Measurements from ENCODE around the gene RAET1L.
"Not testable (repeated sequence)": the region's sequence is repeated elsewhere in the genome, so short reads cannot be mapped to it uniquely, and the experiment has no call there.

RAET1L gene

DNA sequence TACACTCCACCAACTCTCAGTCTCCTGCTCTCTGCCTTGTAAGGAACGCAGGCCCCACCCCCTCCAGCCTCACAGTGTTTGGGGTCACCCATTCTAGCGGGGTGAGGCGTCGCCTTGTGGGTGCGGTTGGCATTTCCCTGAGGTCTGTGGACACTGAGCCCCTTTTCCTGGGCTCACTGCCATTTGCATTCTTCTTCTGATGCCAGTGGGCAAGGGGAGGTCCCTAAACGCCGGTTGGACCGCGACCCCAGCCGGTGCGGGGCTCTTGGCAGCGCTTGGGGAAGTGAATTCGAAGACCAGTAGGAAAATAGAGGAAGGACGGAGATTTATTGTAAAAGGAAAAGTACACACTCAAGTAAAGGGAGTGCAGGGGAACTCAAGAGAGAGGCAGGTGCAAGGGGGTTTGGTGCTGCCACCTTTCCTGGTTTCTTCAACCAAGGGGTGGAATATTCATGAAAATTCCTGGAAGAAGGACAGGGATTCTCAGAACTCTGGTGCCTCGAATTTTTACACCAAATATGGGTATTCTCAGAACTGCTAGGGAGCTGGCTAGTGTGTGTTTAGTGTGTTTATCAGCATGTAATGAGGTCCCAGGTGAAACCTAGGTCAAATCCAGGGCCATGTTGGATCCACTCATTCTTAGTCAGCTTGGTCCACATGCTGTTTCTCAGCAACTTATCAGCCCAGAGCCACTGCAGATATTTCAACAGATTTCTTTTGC, 9.9 kb downstream of the RAET1L start:
- not testable (repeated sequence) for DNase-seq

DNA sequence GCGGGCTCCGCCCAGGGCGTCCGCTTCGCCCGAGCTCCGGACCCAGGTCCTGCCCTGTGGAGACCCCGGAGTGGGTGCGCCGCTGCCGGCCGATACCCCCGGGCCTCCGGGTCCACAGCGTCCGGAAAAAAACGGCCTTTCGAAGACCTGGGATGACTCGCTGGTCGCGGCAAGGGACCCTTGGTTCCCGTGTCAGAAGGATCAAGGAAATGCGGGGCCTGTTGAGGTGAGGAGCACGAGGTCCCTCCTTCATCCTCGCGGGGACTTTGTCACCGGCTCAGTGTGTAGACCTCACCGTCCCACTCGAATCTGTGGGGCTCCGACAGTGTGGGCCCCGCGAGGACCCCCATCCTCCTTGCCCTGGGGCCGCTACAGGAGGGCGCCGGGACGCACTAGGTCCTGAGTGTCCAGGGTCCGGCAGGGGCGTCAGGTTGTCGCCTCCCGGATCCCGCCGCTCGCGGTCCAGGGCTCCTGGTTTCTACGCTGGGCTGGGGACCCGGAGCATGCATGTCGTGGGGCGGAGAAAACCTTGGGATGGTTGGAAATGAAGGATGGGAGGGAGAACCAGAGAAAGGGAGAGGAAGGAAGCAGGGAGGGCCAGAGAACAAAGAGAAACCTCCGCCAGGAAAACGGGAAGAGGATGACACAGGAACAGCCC, 10.6 kb downstream of the RAET1L start:
- DNase-seq: not testable (repeated sequence)

DNA sequence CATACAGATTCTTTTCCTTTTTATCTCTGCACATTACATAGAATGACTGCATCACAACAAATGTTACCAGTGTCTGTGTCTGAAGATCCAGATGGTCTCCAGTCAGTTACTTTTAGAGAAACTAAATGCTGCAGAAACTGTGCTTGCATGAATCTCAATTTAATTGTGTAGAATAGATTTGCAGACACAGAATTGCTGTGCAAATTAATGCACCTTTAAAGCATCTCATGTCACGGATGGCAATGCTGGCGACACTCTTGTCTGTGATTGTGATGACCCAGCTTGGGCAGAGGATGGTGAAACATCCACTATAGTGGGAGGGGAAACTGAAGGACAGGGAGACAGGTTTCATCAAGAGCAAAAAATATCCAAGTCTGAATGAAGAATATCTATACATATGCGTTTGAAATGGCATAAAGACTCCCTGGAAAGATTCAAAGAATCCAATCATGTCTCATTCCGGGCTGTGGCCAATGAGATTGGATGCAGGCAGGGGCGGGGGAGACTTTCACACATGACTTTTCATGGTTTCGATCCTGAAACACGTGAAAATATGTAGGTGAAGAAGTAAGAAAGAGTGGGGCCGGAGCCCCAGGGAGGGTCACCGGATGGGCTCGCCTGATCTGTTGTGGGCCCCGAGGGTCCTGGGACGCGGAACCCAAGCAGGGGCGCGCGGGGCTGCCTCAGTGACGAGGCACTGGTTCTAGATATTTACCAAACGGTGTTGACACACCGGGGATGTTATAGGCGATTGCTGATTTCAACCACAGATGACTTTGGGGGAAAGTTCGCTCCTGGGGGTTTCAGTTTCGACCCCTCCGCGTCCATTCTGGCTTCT, 11.3 kb downstream of the RAET1L start:
- not testable (repeated sequence) for DNase-seq

DNA sequence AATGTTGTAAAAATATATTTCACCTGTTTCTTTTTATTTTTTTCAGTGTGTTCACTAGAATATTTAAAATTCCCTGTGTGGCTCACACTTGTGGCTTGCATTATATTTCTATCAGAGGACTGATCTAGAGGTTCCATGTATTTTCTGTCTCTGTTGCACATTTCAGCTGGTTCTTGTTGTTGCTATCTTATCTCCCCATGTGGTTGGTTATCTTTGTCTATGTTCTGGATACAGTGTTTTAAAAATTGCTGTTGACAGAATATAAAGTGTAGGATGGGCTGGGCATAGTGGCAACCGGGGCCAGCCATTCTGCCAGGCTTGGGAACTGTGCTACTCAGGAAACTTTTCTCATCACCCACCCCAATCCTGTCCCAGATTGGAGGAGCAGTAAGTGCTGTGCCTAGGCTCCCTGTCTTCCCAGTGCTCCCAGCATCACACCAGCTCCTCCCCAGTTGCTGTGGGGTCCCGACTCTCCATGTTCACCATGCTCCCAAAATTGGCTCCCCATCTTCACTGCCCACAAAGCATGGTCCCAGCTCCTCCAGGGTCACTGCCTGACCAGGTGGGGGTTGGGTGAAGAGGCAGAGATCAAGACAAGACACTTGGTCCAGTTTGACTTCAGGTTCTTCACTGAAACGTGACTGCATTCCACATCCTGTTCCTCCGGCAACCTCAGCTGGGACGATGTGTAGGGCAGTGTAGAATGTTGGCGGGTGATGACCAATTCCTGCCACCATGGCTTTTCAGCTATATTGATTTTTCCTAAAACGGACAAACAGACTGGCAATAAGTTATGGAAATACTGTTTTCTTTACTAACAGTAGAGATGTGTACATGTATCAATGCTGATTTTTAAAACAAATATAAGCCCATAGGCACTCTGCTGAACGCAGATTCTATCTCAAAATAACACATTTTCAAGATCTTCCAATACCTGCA, 12.2 kb downstream of the RAET1L start:
- DNase-seq: not testable (repeated sequence)

DNA sequence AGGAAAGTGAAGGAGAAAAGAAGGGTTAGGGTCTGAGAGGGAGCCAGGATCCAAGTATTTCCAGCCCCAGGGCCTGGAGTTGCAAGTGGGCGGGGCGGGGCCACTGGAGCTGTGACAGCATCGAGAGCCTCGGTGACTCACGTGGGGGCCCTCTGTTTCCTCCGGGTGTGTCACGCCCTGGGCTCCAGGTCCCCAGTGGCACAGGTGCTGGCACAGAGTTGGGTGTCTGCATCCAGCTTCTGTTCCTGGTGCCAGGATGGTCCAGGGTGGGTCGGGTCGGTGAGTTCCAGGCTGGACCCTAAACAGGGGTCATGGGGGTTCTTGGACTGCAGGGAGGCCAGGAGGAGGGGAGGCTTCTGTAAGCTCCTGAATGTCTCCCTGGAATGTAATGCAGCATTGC, 16.7 kb downstream of the RAET1L start:
- DNase-seq: no peak

DNA sequence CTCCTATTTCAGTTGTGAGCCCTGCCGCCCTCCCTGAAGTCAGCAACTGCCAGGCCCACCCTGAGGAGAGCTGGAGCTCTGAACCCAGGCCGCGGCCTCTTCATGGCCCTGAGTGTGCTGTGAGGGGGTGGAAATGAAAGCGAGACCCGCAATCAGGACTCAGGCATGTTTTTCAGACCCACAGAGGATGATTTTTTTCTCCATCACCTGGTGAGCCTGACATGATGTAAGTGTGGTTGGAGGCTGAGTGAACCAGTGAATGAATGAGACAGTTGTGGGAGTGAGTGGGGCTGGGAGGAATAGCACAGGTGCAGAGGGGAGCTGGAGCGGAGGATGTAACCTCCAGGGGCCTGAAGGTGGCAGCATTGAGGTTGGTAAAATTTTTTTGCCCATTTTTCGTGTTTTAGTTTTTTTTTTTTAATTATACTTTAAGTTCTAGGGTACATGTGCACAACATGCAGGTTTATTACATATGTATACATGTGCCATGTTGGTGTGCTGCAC, 18.3 kb downstream of the RAET1L start:
- DNase-seq: no peak

DNA sequence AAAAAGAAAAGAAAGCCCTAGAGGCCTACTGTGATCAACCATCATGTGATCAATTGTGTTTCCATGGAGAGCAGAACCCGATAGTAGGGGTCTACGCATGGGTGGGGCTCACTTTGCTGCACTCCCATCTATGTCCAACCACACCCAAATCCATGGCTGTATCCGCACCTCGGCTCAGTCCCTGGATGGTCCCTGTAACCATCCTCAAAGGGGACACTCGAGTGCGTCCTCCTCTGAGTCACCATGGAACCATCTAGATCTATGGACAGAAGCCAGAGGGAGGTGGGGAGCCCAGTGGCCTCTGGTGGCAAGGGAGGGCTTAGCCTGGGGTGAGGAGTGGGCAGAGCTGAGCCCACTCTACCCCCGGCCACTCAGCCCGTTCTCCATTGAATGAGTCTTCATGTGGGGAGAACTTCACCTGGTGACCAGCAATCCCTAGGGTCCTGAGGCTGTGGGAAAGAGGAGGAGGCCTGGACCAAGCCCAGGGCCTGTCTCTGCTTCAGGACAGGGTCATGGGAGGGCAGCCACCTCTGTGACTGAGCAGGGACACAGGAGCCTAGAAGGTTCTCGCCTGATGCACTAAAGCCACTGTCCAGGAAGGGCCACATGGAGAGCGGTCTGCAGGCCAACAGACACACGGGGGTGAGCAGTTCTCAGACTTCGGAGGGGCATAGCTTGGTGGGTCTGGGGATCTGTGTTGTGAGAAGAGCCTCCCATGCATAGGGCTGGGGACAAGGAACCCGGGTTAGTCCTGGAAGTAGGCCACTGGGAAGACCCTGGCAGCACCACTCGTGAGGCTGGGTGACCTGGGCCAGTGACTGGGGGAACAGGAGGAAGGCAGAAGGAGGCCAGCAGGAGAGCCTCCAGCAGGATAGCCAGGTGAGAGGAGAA, 19.3 kb downstream of the RAET1L start:
- no peak for DNase-seq

DNA sequence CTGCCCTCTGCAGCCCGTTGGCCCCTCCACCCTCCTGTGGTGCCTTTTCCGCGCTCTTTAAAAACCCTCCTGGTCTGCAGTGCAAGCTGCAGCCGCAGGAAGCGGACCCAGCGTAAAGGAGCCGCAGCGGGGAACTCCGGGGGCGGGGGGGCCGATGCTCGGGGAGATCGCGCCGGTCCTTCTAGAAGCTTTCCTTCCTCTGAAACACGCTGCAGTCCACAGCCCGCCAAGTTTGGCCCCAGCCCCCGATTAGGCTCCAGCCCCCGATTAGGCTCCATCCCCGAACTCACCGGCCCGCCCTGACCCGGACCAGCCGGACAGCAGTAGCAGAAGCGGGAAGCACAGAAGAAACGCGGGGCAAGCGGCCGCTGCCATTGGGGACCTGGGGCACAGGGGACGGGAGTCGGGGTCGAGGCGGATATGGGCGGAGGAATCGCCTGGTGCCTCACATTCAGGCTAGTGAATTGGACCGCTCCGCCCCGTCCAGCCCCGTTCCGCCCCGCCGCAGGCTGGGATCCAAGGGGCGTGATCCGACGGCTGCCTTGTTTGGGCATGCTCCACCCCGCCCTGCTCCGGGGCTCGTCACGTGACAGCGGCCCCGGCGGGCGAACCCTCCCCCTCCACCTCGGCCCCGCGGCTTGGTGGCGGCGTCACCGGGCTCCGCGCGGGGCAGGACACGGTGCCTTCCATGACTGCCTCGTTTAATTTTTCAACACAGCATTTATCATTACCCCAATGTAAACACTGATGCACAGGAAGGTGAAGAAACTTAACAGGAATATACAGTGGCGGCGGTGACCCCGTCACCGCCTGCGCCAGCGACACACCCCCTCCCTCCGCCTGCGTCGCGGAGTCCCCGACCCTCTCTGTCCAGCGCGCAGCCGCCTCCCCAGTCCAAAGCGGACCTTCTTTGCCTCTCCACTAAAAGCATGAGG, 20.3 kb downstream of the RAET1L start:
- peak; percentile 62 for DNase-seq

DNA sequence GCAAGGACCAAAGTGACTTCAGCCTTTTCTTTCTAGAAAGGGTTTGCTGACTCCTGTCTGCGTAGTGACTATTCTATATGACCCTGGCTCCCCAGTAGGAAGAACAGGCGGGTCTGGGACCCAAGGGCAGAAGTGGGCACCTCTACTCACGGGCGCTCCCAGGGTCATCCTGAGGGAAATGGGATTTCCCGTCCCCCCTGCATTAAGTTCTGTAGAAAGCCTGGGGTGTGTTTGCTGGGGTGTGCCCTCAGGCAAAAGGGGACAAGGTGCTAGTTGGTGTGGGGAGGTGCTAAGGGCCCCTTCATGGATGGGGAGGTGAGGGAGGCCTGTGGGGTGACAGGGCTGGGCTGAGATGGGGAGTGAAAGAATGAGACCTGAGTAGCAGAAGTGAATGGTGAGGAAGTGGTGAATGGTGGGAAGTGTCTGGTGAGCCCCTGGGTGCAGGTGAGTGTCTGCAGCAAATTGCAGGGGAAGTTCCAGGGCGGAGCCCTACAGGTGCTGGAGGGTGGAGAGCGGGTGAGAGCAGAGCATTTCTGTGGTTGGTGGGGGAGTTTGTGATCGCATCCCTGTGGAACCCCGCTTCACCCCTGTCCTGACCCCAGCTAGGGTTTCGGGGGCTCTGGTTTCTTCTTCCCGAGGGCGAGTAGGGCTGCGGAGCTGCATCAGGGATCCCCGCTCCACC, 21.1 kb downstream of the RAET1L start:
- peak; percentile 14 for DNase-seq

DNA sequence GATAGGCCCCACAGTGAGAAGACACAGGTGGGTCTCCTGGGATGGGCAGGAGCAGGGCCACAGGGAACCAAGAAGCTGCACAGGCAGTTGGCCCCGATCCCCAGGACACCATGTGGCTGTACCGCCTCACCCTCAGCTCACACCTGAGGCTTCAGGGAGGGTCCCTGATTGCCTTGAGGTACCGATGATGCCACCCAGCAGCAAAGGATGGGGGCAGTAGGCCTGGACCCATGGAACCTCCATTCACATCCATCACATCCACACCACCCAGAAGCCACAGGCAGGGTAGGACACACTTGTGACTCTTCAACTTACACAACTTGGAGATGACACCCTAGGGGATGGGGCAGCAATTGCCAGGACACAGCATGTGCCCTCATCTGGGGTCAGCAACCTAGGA, 21.7 kb downstream of the RAET1L start:
- DNase-seq: not testable (repeated sequence)

DNA sequence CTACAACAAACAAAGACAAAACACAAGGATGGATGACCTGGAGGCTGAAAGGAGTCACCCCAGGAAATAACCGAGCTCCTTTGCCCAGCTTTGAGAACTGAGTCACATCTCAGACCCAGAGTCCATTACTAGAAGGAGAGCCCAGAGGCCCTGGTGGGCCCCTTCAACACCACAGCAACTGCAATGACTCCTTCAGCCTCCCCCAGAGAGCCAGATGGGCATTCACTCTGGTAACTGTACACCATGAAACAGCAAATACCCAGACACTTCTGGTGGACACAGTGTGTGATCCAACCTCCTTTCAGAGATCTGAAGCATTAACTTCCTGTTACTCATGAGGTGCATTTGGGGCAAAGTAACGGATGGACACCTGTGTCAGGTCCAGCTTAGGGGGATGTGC, 22.6 kb downstream of the RAET1L start:
- DNase-seq: no peak

DNA sequence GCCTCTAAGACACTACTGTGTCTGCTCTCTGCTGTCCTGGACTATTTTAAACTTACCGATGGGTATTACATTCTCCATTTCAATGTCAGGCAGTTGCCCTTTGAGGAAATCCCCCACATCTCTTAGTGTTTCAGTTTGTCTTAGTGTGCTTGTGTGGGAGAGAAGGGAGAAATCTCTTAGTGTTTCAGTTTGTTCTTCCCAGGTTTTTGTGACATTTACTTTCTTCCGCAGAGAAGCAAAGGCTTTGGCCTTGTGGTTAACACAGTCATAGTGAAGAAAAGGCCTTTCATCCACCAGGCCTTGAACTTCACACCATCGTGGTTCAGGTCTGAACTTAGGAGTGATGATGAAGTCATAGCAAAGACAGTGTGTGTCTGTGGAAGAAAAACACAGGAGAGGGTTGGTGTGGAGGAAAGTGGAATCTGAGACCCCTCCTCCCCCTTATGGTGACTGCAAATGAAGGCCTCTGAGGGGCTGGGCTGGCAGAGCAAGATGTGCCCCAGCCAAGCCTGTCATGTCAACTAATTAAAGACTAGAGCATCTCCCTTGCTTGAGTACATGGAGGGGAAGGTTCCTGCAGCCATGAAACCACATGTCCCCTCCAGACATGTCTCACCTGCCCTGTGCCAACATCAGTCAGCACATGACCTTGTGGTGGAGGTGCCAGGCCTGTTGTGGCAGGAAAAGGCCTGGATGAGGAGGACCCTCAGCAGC, 23.9 kb downstream of the RAET1L start:
- no peak for DNase-seq

DNA sequence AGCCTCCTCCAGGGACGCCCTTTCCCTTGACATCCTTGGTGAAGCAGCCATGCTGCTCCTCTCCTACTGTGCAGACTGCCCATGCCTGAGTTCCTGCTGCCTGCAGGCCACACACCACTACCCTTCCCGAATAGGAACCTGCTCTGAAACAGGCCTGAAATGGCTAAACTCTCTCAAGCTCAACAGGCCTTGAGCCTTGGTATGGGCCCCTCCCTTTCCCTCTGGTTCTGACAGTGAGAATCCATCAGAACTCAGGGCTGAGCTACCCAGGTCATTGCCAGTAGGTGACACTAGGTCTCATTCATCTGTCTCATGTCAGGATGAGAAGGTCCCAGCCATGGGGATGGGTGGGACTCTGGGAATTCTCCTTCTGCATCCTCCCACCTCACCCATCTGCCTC, 25.7 kb downstream of the RAET1L start:
- DNase-seq: no peak

DNA sequence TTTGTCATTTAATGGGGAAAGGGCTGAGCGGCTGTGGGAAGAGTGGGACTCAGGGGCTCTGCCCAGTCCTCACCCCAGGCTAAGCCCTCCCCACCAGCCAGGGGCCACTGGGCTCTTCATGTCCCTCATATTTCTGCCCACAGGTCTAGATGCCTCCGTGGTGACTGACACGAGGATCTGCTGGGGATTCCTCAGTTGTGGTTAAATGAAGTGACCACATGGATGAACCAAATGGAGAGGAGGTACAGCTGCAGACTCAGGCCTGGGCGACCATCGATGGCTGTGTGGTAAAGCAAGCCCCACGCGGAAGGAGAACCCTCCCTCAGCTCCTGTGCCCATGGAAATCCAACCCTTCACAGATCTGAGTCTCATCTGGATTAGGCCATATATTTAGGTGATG, 29.4 kb downstream of the RAET1L start:
- no peak for DNase-seq

DNA sequence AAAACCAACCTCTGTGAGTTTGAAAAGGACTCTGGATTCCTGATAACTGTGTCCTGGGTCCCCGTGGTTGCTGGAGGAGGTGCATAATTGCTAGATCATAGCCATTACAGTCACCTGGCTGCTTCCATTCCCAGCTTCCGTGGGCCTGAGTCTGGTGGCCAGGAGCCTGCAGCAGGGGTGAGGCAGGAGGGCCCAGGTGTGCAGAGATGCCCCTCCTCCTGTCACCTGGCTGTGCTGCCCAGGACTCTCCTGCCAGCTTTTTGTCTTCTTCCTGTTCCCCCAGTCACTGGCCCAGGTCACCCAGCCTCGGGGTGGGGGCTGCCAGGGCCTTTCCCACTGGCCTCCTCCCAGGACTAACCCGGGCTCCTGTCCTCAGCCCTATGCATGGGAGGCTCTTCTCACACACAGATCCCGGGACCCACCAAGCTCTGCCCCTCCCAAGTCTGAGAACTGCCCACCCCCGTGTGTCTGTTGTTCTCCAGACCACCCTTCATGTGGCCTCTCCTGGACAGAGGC, 30.0 kb downstream of the RAET1L start:
- no peak for DNase-seq

DNA sequence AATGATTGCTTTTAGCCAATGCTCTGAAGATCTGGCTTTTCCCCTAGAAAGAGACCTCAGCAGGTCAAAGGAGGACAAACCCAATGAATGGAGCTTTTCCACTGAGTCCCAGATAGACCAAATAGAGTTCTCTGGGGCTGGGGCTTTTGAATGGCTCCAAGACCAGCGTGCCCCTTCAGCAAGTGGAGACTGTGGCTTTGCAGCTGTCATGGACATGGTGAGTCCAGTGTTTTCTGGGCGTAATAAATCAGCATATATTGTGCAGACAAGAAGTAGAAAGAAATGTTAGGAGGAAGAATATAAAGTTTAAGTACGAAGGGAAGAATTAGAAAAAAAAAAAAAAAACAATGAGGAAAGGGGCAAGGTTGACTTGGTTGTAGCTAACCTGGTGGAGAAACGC, 33.5 kb downstream of the RAET1L start:
- DNase-seq: no peak

DNA sequence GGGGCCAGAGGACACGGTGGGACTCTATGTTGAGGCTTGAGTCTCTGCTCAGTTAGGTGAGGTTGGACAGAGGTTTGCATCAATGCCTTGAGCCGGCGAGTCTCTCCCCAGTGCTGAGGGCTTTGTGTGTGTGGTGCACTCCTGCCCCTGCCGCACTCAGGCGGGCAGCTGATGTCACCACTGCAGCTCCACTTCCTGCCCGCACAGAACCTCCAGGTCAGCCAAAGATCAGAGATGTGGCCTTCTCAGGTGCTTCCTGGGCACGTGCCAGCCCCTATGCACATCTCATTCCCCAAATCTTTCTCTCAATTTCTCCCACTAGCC, 33.9 kb downstream of the RAET1L start:
- not testable (repeated sequence) for DNase-seq

DNA sequence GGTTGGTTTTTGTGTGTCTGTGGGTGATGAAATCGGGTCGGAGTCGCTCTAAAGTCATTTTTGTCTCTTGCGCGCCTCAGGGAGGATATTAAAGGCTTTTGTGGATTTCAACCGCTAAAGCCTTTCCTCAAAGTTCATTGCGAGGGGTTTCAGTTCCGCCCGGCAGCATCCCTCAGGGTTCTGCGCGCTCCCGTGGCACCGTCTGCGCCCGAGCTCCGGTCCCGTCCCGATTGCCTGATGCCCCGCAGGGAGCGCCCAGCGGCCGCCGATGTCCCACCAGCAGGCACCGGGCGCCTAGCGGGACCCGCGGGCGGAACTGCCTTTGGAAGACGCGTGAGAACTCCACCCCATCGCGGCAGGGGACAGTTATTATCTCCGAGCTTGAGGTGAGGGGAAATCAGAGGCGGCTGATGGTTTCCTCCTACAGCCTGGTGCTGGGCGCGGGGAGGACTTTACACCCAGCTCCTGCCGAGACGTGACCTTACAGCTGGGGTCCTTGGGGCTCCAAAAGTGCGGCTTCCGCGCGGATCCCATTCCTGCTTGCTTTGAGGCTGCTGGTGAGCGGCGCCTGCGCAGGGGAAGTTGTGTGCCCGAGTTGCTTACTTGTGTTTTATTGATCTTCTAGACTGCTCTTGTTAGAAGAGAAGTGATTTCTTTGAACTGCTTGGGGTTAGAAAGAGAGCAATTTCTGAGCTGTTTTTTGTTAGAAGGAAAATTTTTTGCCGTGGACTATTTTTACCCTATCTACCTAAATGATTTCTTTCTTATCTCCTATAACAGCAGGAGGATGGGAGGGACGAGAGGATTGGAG, 34.5 kb downstream of the RAET1L start:
- no peak for DNase-seq
